GM23338 (cell line): ENCODE results near the gene MYO6. TPM values are rescaled to one million over a fixed set of nuclear protein-coding genes. Genes with fewer than 3 reads are reported as not detected.

Experiments used
- ATAC-seq: fragments of 200-7000 bp; cut with Tn5 transposase; 3 replicates; pipeline ENCODE4 v1.9.1; 2020
- DNase-seq: peaks from one replicate; pipeline ENCODE4 v3.0.0-alpha.2; 2015; ENCODE audit warnings: low spot score
- H2AFZ ChIP-seq: fragments of 200-600 bp; sonication (generic); 2 replicates; pipeline ENCODE4 v1.8.0; 2016; ENCODE audit warnings: antibody characterized with exemption, mild to moderate bottlenecking, moderate library complexity
- H3F3A ChIP-seq: fragments of 200-600 bp; sonication (generic); replicated peaks from 2 replicates; pipeline ENCODE4 v1.8.0; 2017; ENCODE audit warnings: antibody characterized with exemption, mixed run types, low read depth
- H3K27ac ChIP-seq: fragments of 200-600 bp; sonication (generic); 2 replicates; pipeline ENCODE4 v1.6.1; 2016; ENCODE audit warnings: low read depth
- H3K27me3 ChIP-seq: fragments of 200-600 bp; sonication (generic); 2 replicates; pipeline ENCODE4 v1.8.0; 2016; ENCODE audit warnings: mild to moderate bottlenecking, mixed run types, moderate library complexity; ENCODE audit not compliant: insufficient read depth
- H3K36me3 ChIP-seq: fragments of 200-600 bp; sonication (generic); 2 replicates; pipeline ENCODE4 v1.8.0; 2016; ENCODE audit warnings: mild to moderate bottlenecking; ENCODE audit not compliant: insufficient read depth
- H3K4me1 ChIP-seq: fragments of 200-600 bp; sonication (generic); 2 replicates; pipeline ENCODE4 v1.8.0; 2016; ENCODE audit warnings: mild to moderate bottlenecking, moderate library complexity; ENCODE audit not compliant: insufficient read depth
- H3K4me2 ChIP-seq: fragments of 200-600 bp; sonication (generic); 2 replicates; pipeline ENCODE4 v1.7.1; 2017; ENCODE audit warnings: mixed run types
- H3K4me3 ChIP-seq: fragments of 200-600 bp; sonication (generic); 2 replicates; pipeline ENCODE4 v1.6.1; 2016; ENCODE audit warnings: mixed run types
- H3K79me2 ChIP-seq: fragments of 200-600 bp; sonication (generic); replicated peaks from 2 replicates; pipeline ENCODE4 v1.8.0; 2017; ENCODE audit warnings: mild to moderate bottlenecking; ENCODE audit not compliant: insufficient read depth
- H3K9me2 ChIP-seq: fragments of 200-600 bp; sonication (generic); 2 replicates; pipeline ENCODE4 v1.8.0; 2017; ENCODE audit not compliant: insufficient read depth
- H4K20me1 ChIP-seq: fragments of 200-600 bp; sonication (generic); replicated peaks from 2 replicates; pipeline ENCODE4 v1.8.0; 2017; ENCODE audit warnings: mild to moderate bottlenecking; ENCODE audit not compliant: insufficient read depth
- H3K27ac Mint-ChIP-seq: 2 replicates; pipeline ENCODE4 v1.8.0; 2020; ENCODE audit warnings: inconsistent platforms, mild to moderate bottlenecking, moderate library complexity, mixed read lengths
- H3K27me3 Mint-ChIP-seq: 3 replicates; pipeline ENCODE4 v1.8.0; 2022; ENCODE audit warnings: low read depth, mild to moderate bottlenecking, moderate library complexity, mixed read lengths, inconsistent platforms; ENCODE audit not compliant: insufficient read depth, poor library complexity
- H3K36me3 Mint-ChIP-seq: 3 replicates; pipeline ENCODE4 v1.8.0; 2021; ENCODE audit warnings: low read depth, mild to moderate bottlenecking, inconsistent platforms, moderate library complexity, mixed read lengths
- H3K4me1 Mint-ChIP-seq: 3 replicates; pipeline ENCODE4 v1.8.0; 2020; ENCODE audit warnings: mild to moderate bottlenecking, inconsistent platforms, mixed read lengths
- H3K4me3 Mint-ChIP-seq: 3 replicates; pipeline ENCODE4 v1.8.0; 2021; ENCODE audit warnings: moderate library complexity, mild to moderate bottlenecking, inconsistent platforms, mixed read lengths
- H3K9me3 Mint-ChIP-seq: 3 replicates; pipeline ENCODE4 v1.8.0; 2020; ENCODE audit warnings: moderate library complexity, mild to moderate bottlenecking, inconsistent platforms, mixed read lengths
- CREB1 ChIP-seq: fragments of 250-450 bp; sonication (Bioruptor Pico); IDR thresholded peaks from 2 replicates; pipeline ENCODE4 v1.5.0; 2020; ENCODE audit warnings: low read depth, mild to moderate bottlenecking, moderate library complexity
- CTCF ChIP-seq, 2 experiments: fragments of 200-600 bp in 1 of 2; sonication (generic) in 1 of 2; conservative IDR thresholded peaks; 2 replicates each; pipeline versions ENCODE4 v1.5.1 to v1.6.1; 2016 to 2017; ENCODE audit warnings: antibody characterized with exemption in 2 of 2, low read depth in 2 of 2, mild to moderate bottlenecking in 2 of 2, moderate library complexity in 1 of 2
- ETS1 ChIP-seq: IDR thresholded peaks from 2 replicates; pipeline ENCODE4 v1.6.1; 2016; ENCODE audit warnings: antibody characterized with exemption
- EZH2 ChIP-seq: fragments of 200-600 bp; sonication (generic); IDR thresholded peaks from one replicate; pipeline ENCODE4 v1.8.0; 2017; ENCODE audit warnings: antibody characterized with exemption, mild to moderate bottlenecking, low read depth; ENCODE audit not compliant: unreplicated experiment
- EZH2phosphoT487 ChIP-seq: fragments of 200-600 bp; sonication (generic); IDR thresholded peaks from one replicate; pipeline ENCODE4 v1.8.1; 2018; ENCODE audit warnings: antibody characterized with exemption; ENCODE audit not compliant: unreplicated experiment
- JUNB ChIP-seq: IDR thresholded peaks from one replicate; pipeline ENCODE4 v1.6.1; 2016; ENCODE audit warnings: antibody characterized with exemption; ENCODE audit not compliant: unreplicated experiment
- NANOG ChIP-seq: IDR thresholded peaks from 2 replicates; pipeline ENCODE4 v1.6.1; 2016; ENCODE audit warnings: antibody characterized with exemption, borderline replicate concordance
- POLR2AphosphoS5 ChIP-seq: IDR thresholded peaks from 2 replicates; pipeline ENCODE4 v1.6.1; 2016; ENCODE audit warnings: antibody characterized with exemption, low read depth
- REST ChIP-seq: IDR thresholded peaks from one replicate; pipeline ENCODE4 v1.6.1; 2018; ENCODE audit warnings: antibody characterized with exemption; ENCODE audit not compliant: unreplicated experiment
- STAT1 ChIP-seq: IDR thresholded peaks from one replicate; pipeline ENCODE4 v1.6.1; 2016; ENCODE audit warnings: antibody characterized with exemption; ENCODE audit not compliant: unreplicated experiment
- ZNF114 ChIP-seq: fragments of 250-450 bp; sonication (Bioruptor Pico); IDR thresholded peaks from 2 replicates; pipeline ENCODE4 v1.5.0; 2020; ENCODE audit warnings: mild to moderate bottlenecking, moderate library complexity
- ZNF331 ChIP-seq: fragments of 250-450 bp; sonication (Bioruptor Pico); IDR thresholded peaks from 2 replicates; pipeline ENCODE4 v1.5.0; 2020; ENCODE audit warnings: low read depth, mild to moderate bottlenecking, moderate library complexity
- polyA plus RNA-seq: library from polyadenylated mRNA; unstranded; fragments of >200 nt; fragmentation: Nextera tagmentation; extraction: Ambion mirVana; gene quantifications from 2 replicates; pipeline ENCODE4 v1.2.1, GENCODE V29; 2016
- total RNA-seq: library from RNA; depleted of rRNA; stranded (reverse); fragments of >200 nt; shearing (Covaris generic); gene quantifications from 2 replicates; pipeline ENCODE4 v1.2.3, GENCODE V29; 2014
- TF ChIP-seq, protein P1 (sequence below): fragments of 250-450 bp; sonication (Bioruptor Pico); IDR thresholded peaks from 2 replicates; pipeline ENCODE4 v1.5.0; 2020; ENCODE audit warnings: mild to moderate bottlenecking, moderate library complexity

The MYO6 gene
- total and polyA plus RNA-seq, 2 experiments from 2014 or later: 21.8 to 33.0 TPM

DNA sequence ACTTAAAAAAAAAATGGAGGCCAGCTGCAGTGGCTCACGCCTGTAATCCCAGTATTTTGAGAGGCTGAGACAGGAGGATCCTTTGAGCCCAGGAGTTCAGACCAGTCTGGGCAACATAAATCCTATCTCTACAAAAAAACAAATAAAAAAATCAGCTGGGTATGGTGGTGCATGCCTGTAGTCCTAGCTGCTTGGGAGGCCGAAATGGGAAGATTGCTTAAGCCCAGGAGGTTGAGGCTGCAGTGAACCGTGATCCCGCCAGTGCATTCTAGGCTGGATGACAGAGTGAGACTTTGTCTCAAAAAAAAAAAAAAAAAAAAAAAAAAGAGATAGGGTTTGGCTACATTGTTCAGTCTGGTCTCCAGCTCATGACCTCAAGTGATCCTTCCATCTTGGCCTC is 29.7 kb downstream of the MYO6 start:
- H3K27ac ChIP-seq: no peak overlapping the region
- no peaks in the 10 kb centered on the region for H4K20me1 ChIP-seq
- H3K4me1 ChIP-seq: no peaks in the 10 kb centered on the region
- Mint-ChIP-seq H3K4me3 (no peak overlapping the region), H3K27ac (no peak overlapping the region), H3K27me3 (peaks cover 2% of the 10 kb centered on the region), H3K4me1 (no peaks in the 10 kb centered on the region), H3K9me3 (0 out of 3 replicates have a peak, but pooled peaks cover 3% of the 10 kb centered on the region), H3K36me3 (no peaks in the 10 kb centered on the region)
- no peaks in the 10 kb centered on the region for H3K27me3 ChIP-seq
- H3K36me3 ChIP-seq: no peaks in the 10 kb centered on the region
- no peak for TF ChIP-seq NANOG
- no peak for TF ChIP-seq EZH2
- TF ChIP-seq STAT1: no peak
- no peak for TF ChIP-seq ZNF331 (CRISPR knock-in tag)
- TF ChIP-seq JUNB: no peak
- TF ChIP-seq ZNF114: no peak
- TF ChIP-seq EZH2phosphoT487: no peak
- TF ChIP-seq CREB1 (CRISPR knock-in tag): no peak
- no peak for TF ChIP-seq REST
- TF ChIP-seq CTCF (conservative IDR thresholded peaks at IDR 0.05; ENCODE audit: low read depth in 2 of 2): no peak
- TF ChIP-seq ETS1: no peak
- no peak for TF ChIP-seq POLR2AphosphoS5
- TF ChIP-seq, protein P1, sequence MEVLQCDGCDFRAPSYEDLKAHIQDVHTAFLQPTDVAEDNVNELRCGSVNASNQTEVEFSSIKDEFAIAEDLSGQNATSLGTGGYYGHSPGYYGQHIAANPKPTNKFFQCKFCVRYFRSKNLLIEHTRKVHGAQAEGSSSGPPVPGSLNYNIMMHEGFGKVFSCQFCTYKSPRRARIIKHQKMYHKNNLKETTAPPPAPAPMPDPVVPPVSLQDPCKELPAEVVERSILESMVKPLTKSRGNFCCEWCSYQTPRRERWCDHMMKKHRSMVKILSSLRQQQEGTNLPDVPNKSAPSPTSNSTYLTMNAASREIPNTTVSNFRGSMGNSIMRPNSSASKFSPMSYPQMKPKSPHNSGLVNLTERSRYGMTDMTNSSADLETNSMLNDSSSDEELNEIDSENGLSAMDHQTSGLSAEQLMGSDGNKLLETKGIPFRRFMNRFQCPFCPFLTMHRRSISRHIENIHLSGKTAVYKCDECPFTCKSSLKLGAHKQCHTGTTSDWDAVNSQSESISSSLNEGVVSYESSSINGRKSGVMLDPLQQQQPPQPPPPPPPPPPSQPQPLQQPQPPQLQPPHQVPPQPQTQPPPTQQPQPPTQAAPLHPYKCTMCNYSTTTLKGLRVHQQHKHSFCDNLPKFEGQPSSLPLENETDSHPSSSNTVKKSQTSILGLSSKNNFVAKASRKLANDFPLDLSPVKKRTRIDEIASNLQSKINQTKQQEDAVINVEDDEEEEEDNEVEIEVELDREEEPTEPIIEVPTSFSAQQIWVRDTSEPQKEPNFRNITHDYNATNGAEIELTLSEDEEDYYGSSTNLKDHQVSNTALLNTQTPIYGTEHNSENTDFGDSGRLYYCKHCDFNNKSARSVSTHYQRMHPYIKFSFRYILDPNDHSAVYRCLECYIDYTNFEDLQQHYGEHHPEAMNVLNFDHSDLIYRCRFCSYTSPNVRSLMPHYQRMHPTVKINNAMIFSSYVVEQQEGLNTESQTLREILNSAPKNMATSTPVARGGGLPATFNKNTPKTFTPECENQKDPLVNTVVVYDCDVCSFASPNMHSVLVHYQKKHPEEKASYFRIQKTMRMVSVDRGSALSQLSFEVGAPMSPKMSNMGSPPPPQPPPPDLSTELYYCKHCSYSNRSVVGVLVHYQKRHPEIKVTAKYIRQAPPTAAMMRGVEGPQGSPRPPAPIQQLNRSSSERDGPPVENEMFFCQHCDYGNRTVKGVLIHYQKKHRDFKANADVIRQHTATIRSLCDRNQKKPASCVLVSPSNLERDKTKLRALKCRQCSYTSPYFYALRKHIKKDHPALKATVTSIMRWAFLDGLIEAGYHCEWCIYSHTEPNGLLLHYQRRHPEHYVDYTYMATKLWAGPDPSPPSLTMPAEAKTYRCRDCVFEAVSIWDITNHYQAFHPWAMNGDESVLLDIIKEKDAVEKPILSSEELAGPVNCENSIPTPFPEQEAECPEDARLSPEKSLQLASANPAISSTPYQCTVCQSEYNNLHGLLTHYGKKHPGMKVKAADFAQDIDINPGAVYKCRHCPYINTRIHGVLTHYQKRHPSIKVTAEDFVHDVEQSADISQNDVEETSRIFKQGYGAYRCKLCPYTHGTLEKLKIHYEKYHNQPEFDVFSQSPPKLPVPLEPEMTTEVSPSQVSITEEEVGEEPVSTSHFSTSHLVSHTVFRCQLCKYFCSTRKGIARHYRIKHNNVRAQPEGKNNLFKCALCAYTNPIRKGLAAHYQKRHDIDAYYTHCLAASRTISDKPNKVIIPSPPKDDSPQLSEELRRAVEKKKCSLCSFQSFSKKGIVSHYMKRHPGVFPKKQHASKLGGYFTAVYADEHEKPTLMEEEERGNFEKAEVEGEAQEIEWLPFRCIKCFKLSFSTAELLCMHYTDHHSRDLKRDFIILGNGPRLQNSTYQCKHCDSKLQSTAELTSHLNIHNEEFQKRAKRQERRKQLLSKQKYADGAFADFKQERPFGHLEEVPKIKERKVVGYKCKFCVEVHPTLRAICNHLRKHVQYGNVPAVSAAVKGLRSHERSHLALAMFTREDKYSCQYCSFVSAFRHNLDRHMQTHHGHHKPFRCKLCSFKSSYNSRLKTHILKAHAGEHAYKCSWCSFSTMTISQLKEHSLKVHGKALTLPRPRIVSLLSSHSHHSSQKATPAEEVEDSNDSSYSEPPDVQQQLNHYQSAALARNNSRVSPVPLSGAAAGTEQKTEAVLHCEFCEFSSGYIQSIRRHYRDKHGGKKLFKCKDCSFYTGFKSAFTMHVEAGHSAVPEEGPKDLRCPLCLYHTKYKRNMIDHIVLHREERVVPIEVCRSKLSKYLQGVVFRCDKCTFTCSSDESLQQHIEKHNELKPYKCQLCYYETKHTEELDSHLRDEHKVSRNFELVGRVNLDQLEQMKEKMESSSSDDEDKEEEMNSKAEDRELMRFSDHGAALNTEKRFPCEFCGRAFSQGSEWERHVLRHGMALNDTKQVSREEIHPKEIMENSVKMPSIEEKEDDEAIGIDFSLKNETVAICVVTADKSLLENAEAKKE (CRISPR knock-in tag): no peak
- no peaks in the 10 kb centered on the region for H3F3A ChIP-seq
- H3K4me2 ChIP-seq: no peak overlapping the region
- H3K9me2 ChIP-seq: no peaks in the 10 kb centered on the region
- DNase-seq (no peak), ATAC-seq (no peak)
- no peak overlapping the region for H2AFZ ChIP-seq
- no peak overlapping the region for H3K4me3 ChIP-seq
- H3K79me2 ChIP-seq: no peaks in the 10 kb centered on the region
